ENCODE measurements around the gene CCL22.

DNA sequence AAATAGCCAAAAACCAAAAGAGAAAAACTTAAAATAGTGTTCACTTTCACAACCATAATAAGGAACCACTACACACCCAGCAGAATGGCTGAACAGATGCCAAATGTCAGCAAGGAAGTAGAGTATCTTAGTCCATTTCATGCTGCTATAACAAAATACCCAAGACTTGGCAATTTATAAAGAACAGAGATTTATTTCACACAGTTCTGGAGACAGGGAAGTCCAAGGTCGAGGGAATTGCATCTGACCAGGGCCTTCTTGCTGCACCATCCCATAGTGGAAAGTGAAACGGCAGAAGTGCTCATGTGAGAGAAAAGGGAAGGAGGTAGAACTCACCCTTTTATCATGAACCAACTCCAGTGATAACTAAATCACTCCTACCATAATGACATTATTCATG lies 33.8 kb upstream of the CCL22 start:
- TF ChIP-seq, protein P1, sequence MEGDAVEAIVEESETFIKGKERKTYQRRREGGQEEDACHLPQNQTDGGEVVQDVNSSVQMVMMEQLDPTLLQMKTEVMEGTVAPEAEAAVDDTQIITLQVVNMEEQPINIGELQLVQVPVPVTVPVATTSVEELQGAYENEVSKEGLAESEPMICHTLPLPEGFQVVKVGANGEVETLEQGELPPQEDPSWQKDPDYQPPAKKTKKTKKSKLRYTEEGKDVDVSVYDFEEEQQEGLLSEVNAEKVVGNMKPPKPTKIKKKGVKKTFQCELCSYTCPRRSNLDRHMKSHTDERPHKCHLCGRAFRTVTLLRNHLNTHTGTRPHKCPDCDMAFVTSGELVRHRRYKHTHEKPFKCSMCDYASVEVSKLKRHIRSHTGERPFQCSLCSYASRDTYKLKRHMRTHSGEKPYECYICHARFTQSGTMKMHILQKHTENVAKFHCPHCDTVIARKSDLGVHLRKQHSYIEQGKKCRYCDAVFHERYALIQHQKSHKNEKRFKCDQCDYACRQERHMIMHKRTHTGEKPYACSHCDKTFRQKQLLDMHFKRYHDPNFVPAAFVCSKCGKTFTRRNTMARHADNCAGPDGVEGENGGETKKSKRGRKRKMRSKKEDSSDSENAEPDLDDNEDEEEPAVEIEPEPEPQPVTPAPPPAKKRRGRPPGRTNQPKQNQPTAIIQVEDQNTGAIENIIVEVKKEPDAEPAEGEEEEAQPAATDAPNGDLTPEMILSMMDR (conservative IDR thresholded peaks at IDR 0.05; ENCODE audit: low read length) = no peak
- TF ChIP-seq EZH2phosphoT487 (IDR thresholded peaks at IDR 0.05; ENCODE audit: borderline replicate concordance) = no peak
